HEK293T (cell line): ENCODE measurements around the gene ANXA2.
"Not testable (repeated sequence)": the region's sequence is repeated elsewhere in the genome, so short reads cannot be mapped to it uniquely, and the experiment has no call there.

Source experiments
- CTCF ChIA-PET: fragments of 350-600 bp; formaldehyde crosslinking; extraction: SDS; loops from one replicate; lab custom pipeline; 2021; ENCODE audit warnings: antibody characterized with exemption, inconsistent platforms; lab: Yijun Ruan, JAX
- POLR2A ChIA-PET: fragments of 350-600 bp; formaldehyde crosslinking; extraction: SDS; loops from one replicate; lab custom pipeline; 2020; ENCODE audit warnings: antibody characterized with exemption, inconsistent platforms; lab: Yijun Ruan, JAX
- DNase-seq: peaks from one replicate; pipeline ENCODE4 v3.0.0; 2012; ENCODE audit warnings: mixed read lengths; ENCODE audit errors: extremely low spot score
- ARNT ChIP-seq: fragments of 450-650 bp; IDR thresholded peaks from 2 replicates; pipeline ENCODE4 v1.6.1; 2017; ENCODE audit warnings: mild to moderate bottlenecking
- BHLHE40 ChIP-seq: fragments of 450-650 bp; IDR thresholded peaks from 2 replicates; pipeline ENCODE4 v1.6.1; 2016; ENCODE audit warnings: mild to moderate bottlenecking, moderate library complexity, borderline replicate concordance
- CTBP1 ChIP-seq: fragments of 450-650 bp; IDR thresholded peaks from 2 replicates; pipeline ENCODE4 v1.6.1; 2016; ENCODE audit warnings: borderline replicate concordance
- ELF4 ChIP-seq: fragments of 450-650 bp; IDR thresholded peaks from 2 replicates; pipeline ENCODE4 v1.6.1; 2017; ENCODE audit warnings: antibody characterized with exemption
- FOXA1 ChIP-seq: fragments of 450-650 bp; IDR thresholded peaks from 2 replicates; pipeline ENCODE4 v1.6.1; 2016; ENCODE audit warnings: mild to moderate bottlenecking
- FOXK2 ChIP-seq: fragments of 450-650 bp; IDR thresholded peaks from 2 replicates; pipeline ENCODE4 v1.6.1; 2016; ENCODE audit warnings: mild to moderate bottlenecking
- FOXM1 ChIP-seq: fragments of 450-650 bp; IDR thresholded peaks from 2 replicates; pipeline ENCODE4 v1.6.1; 2017; ENCODE audit warnings: mild to moderate bottlenecking, borderline replicate concordance
- HDGF ChIP-seq: fragments of 450-650 bp; IDR thresholded peaks from 2 replicates; pipeline ENCODE4 v1.6.1; 2017; ENCODE audit warnings: antibody characterized with exemption, borderline replicate concordance
- L3MBTL2 ChIP-seq: fragments of 450-650 bp; conservative IDR thresholded peaks from 2 replicates; pipeline ENCODE4 v1.6.1; 2016; ENCODE audit warnings: mild to moderate bottlenecking
- LEF1 ChIP-seq: fragments of 450-650 bp; IDR thresholded peaks from 2 replicates; pipeline ENCODE4 v1.6.1; 2017; ENCODE audit warnings: mild to moderate bottlenecking, borderline replicate concordance
- NFRKB ChIP-seq: fragments of 450-650 bp; IDR thresholded peaks from 2 replicates; pipeline ENCODE4 v1.6.1; 2016; ENCODE audit warnings: mild to moderate bottlenecking, moderate library complexity
- PKNOX1 ChIP-seq: fragments of 450-650 bp; IDR thresholded peaks from 2 replicates; pipeline ENCODE4 v1.6.1; 2016
- SP1 ChIP-seq: fragments of 450-650 bp; IDR thresholded peaks from 2 replicates; pipeline ENCODE4 v1.6.1; 2017
- SUZ12 ChIP-seq: fragments of 450-650 bp; IDR thresholded peaks from 2 replicates; pipeline ENCODE4 v1.6.1; 2016; ENCODE audit warnings: mild to moderate bottlenecking
- TARDBP ChIP-seq: fragments of 450-650 bp; IDR thresholded peaks from 2 replicates; pipeline ENCODE4 v1.6.1; 2016
- ZNF384 ChIP-seq: fragments of 450-650 bp; IDR thresholded peaks from 2 replicates; pipeline ENCODE4 v1.6.1; 2016

The ANXA2 gene

DNA sequence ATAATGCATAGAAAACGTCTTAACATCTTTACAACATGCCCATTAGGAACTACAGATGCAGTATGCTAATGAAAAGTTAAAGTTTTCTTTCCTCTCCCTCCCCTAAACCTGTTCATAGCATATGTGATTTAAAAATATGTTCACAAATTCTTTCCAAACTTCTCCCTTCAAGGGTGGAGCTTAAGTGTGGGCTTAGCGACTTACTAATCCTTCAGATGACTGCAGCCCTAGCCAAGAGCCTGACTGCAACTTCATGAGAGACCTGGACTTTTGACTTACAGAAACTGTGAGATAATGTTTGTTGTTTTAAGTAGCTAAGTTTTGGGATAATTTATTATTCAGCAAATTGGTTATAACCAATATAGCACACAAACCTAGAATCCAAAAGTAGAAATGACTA lies 22.0 kb upstream of the ANXA2 start:
- no peak for DNase-seq
- ChIA-PET POLR2A (no interaction called here), CTCF (interaction anchor here (0.7 kb wide), 1 partner anchor 694 kb away, joined by 3 read pairs; no protein-coding TSS in a partner anchor)
- no peak for TF ChIP-seq BHLHE40
- TF ChIP-seq HDGF, result no peak
- no peak for TF ChIP-seq SP1
- no peak for TF ChIP-seq FOXM1
- TF ChIP-seq TARDBP, result no peak
- TF ChIP-seq L3MBTL2, result no peak
- no peak for TF ChIP-seq SUZ12
- TF ChIP-seq FOXA1, result no peak
- no peak for TF ChIP-seq ELF4
- no peak for TF ChIP-seq NFRKB

- DNase-seq, result no peak
- TF ChIP-seq FOXA1, result no peak
- TF ChIP-seq ZNF384, result no peak
- TF ChIP-seq HDGF, result no peak
- no peak for TF ChIP-seq FOXK2
- TF ChIP-seq L3MBTL2, result no peak
- no peak for TF ChIP-seq ARNT
- TF ChIP-seq SP1, result no peak
- no peak for TF ChIP-seq CTBP1
- no peak for TF ChIP-seq PKNOX1
- TF ChIP-seq BHLHE40, result no peak
- TF ChIP-seq TARDBP, result no peak
- TF ChIP-seq SUZ12, result no peak
- no peak for TF ChIP-seq FOXM1
- CTCF ChIA-PET, result no interaction called here
- POLR2A ChIA-PET, result no interaction called here
These were observed 20.3 kb upstream of the ANXA2 start for GRCh38 chr15:60418096-60418495.

DNA sequence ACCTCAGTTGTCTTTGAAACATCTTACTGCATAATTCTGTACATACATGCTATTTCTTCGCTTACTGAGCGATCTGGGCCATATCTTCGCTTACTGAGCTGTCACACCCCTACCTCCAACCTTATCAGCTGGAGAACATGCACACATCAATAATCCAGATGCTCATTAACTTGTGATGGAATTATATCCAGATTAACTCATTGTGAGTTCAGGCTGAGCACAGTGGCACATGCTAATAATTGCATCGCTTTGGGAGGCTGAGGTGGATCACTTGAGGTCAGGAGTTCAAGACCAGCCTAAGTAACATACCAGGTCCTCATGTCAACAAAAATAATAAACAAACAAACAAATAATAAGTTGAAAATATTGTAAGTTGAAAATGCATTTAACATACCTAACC lies 19.3 kb upstream of the ANXA2 start:
- DNase-seq, result no peak
- POLR2A ChIA-PET, result no interaction called here
- CTCF ChIA-PET, result no interaction called here
- no peak for TF ChIP-seq ARNT
- TF ChIP-seq FOXA1, result no peak
- no peak for TF ChIP-seq FOXM1
- TF ChIP-seq CTBP1, result no peak
- no peak for TF ChIP-seq PKNOX1
- no peak for TF ChIP-seq LEF1
- TF ChIP-seq FOXK2, result no peak
- TF ChIP-seq HDGF, result no peak
- TF ChIP-seq SP1, result no peak
- no peak for TF ChIP-seq TARDBP
- no peak for TF ChIP-seq SUZ12
- no peak for TF ChIP-seq ELF4
- TF ChIP-seq ZNF384, result no peak

DNA sequence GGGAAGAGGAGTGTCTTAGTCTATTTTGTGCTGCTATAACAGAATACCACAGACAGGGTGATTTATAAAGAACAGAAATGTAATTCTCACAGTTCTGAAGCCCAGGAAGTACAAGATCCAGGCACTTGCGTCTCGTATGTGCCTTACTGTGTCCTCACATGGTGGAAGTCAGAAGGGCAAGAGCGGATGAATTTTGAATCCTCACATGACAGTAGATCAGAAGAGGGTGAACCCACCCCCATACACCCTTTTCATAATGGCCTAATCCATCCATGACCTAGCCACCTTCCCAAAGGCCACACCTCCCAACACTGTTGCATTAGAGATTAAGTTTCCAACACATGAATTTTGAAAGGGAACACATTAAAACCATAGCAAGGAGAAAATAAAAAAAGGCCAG lies 18.7 kb upstream of the ANXA2 start:
- TF ChIP-seq TARDBP, result no peak
- TF ChIP-seq FOXK2, result no peak
- no peak for TF ChIP-seq BHLHE40
- TF ChIP-seq CTBP1, result no peak
- no peak for TF ChIP-seq PKNOX1
- TF ChIP-seq ZNF384, result no peak
- no peak for TF ChIP-seq HDGF
- TF ChIP-seq L3MBTL2, result no peak
- TF ChIP-seq ELF4, result no peak
- TF ChIP-seq NFRKB, result no peak
- TF ChIP-seq ARNT, result no peak
- no peak for TF ChIP-seq SP1
- no peak for TF ChIP-seq FOXA1
- no peak for TF ChIP-seq LEF1
- no peak for TF ChIP-seq FOXM1
- TF ChIP-seq SUZ12, result no peak
- no peak for DNase-seq
- ChIA-PET POLR2A (no interaction called here), CTCF (no interaction called here)

DNA sequence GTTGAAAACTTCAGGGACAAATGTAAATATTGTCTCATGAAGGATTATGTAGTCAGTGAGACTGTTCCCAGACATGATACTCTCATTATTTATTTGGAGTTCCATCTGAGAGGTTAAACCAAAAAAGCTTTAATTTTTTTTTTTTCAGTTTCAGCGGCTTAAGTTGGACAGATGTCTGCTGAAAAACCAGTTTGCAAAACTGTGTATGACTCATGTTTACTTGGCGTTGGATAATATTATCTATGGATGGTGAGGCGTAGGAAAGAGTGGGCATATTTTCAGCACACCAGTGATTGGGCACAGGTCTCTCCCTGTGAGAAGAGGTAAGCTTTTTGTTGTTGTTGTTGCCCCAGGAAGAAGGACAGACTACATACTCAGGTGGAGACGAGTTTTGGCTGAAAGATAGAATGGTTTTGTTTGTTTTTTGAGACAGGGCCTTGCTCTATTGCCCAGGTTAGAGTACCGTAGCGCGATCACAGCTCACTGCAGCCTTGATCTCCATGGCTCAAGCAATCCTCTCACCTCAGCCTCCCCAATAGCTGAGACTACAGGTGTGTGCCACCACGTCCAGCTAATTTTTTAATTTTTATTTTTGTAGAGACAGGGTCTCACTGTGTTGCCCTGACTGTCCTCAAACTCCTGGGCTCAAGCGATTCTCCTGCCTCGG lies 16.4 kb upstream of the ANXA2 start:
- POLR2A ChIA-PET, result no interaction called here
- CTCF ChIA-PET, result interaction anchor here (0.6 kb wide), 1 partner anchor 602 kb away, joined by 3 read pairs; no protein-coding TSS in a partner anchor
- no peak for DNase-seq
- no peak for TF ChIP-seq HDGF
- no peak for TF ChIP-seq NFRKB
- no peak for TF ChIP-seq CTBP1
- no peak for TF ChIP-seq FOXM1
- no peak for TF ChIP-seq ELF4
- TF ChIP-seq BHLHE40, result no peak
- TF ChIP-seq FOXA1, result no peak
- no peak for TF ChIP-seq FOXK2

- no peak for TF ChIP-seq FOXA1
- no peak for TF ChIP-seq SP1
- no peak for TF ChIP-seq FOXM1
- no peak for TF ChIP-seq ARNT
- no peak for TF ChIP-seq NFRKB
- TF ChIP-seq LEF1, result no peak
- TF ChIP-seq BHLHE40, result no peak
- TF ChIP-seq HDGF, result no peak
- TF ChIP-seq TARDBP, result no peak
- no peak for TF ChIP-seq CTBP1
- TF ChIP-seq ZNF384, result no peak
- TF ChIP-seq PKNOX1, result no peak
- TF ChIP-seq ELF4, result no peak
- TF ChIP-seq L3MBTL2, result no peak
- TF ChIP-seq SUZ12, result no peak
- ChIA-PET CTCF (no interaction called here), POLR2A (no interaction called here)
- no peak for DNase-seq
These were observed 15.5 kb upstream of the ANXA2 start for GRCh38 chr15:60413231-60413824.

- CTCF ChIA-PET, DNase-seq, POLR2A ChIA-PET: not testable (repeated sequence)
These were observed 15.0 kb upstream of the ANXA2 start for GRCh38 chr15:60412807-60413206.
